GM18507 (cell line): Measurements from ENCODE around the gene CMTM3.
"Not testable (repeated sequence)": the region's sequence is repeated elsewhere in the genome, so short reads cannot be mapped to it uniquely, and the experiment has no call there.

ENCODE experiments used
- DNase-seq: peaks from one replicate; pipeline ENCODE4 v3.0.0; 2011; ENCODE audit warnings: low read depth; ENCODE audit not compliant: insufficient read length; ENCODE audit errors: extremely low spot score
- FAIRE-seq: peaks from 2 replicates; lab custom pipeline; 2011; peaks lifted over from hg19 to GRCh38; lab: Jason Lieb, UNC

CMTM3 gene

GRCh38 chr16:66652661-66653360, 48.3 kb downstream of the CMTM3 start:
- FAIRE-seq (no peak), DNase-seq (no peak)

GRCh38 chr16:66653581-66654350, 49.3 kb downstream of the CMTM3 start:
- DNase-seq (no peak), FAIRE-seq (no peak)

- no peak for FAIRE-seq
- no peak for DNase-seq
Measured at GRCh38 chr16:66656547-66656946, 52.0 kb downstream of the CMTM3 start.

GRCh38 chr16:66658143-66658859, 53.8 kb downstream of the CMTM3 start:
- FAIRE-seq (no peak), DNase-seq (no peak)

- FAIRE-seq (no peak), DNase-seq (no peak)
Measured at GRCh38 chr16:66658860-66659190, 54.3 kb downstream of the CMTM3 start.

DNA sequence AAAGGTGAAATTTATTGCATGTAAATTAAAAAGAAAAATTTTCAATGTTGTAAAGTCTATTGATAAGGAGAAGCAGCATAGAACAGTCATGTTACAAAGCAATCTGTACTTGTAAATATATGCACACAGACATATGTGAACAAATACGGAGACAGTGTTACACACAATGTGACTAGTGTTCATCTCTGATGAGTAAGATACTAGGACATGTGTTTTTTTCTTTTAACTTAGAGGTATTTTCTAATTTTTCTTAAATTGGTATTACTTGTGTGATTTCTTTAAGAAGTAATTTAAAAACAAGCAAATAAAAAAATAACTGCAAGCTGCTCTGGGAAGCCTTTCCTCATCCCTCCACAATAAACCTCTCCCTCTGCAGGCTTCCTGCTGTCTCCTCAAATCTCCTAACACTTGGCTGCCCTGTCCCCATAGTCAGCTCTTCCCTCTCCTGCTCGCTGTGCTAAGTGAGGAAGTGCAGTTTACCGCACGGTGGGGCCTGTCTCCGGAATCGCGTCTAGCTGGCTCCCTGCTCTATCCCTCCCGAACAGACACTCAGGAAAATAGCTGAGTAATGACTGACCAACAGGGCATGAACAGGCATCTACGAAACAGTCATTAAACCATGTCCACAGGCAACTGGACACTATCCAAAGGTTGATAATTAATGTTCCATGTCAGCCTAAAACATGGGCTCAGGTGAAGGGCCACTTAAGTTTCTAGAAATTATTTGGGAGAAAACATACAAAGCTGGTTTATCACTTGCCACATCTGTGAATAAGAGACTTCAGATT, 56.1 kb downstream of the CMTM3 start:
- DNase-seq: no peak
- no peak for FAIRE-seq

DNA sequence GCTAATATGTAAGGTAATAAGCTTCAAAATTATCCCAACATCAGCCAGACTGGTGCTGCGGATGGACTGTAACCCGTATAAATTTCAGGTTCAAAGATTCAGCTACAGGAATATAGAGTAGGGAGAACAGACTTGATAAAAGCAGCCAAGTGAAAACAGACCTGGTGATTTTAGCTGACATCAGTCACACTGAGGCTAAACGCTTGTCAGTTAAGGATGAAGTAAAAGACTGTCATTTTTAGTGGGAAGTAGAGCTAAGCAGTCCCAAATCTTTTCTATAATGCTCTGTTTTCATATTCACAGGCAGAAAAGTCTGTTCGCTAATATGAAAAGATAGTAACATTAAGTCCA, 56.7 kb downstream of the CMTM3 start:
- no peak for DNase-seq
- no peak for FAIRE-seq

GRCh38 chr16:66661671-66662346, 57.3 kb downstream of the CMTM3 start:
- not testable (repeated sequence) for DNase-seq, FAIRE-seq

GRCh38 chr16:66662445-66663194, 58.1 kb downstream of the CMTM3 start:
- no peak for FAIRE-seq
- no peak for DNase-seq
